ENCODE data around the gene MTUS2.

The MTUS2 gene

GRCh38 chr13:29423050-29423449 is 602.9 kb downstream of the MTUS2 start:
- no peak for DNase-seq

- no peak for DNase-seq
These were observed 607.8 kb downstream of the MTUS2 start for GRCh38 chr13:29427937-29428309.

GRCh38 chr13:29428310-29429181 is 608.4 kb downstream of the MTUS2 start:
- no peak for DNase-seq

- DNase-seq = no peak
These were observed 609.3 kb downstream of the MTUS2 start for GRCh38 chr13:29429286-29429900.

- no peak for DNase-seq
These were observed 614.2 kb downstream of the MTUS2 start for GRCh38 chr13:29434217-29434945.

- DNase-seq = no peak
These were observed 615.2 kb downstream of the MTUS2 start for GRCh38 chr13:29435125-29435911.

- no peak for DNase-seq
These were observed 616.2 kb downstream of the MTUS2 start for GRCh38 chr13:29436291-29436690.

- no peak for DNase-seq
These were observed 616.7 kb downstream of the MTUS2 start for GRCh38 chr13:29436721-29437280.

- no peak for DNase-seq
These were observed 618.6 kb downstream of the MTUS2 start for GRCh38 chr13:29438769-29439168.

GRCh38 chr13:29439601-29440388 is 619.7 kb downstream of the MTUS2 start:
- no peak for DNase-seq

GRCh38 chr13:29441306-29441705 is 621.2 kb downstream of the MTUS2 start:
- DNase-seq = no peak

- no peak for DNase-seq
These were observed 625.9 kb downstream of the MTUS2 start for GRCh38 chr13:29446016-29446415.

- no peak for DNase-seq
These were observed 628.0 kb downstream of the MTUS2 start for GRCh38 chr13:29448174-29448573.

- DNase-seq = no peak
These were observed 629.6 kb downstream of the MTUS2 start for GRCh38 chr13:29449726-29450125.

GRCh38 chr13:29451976-29452375 is 631.8 kb downstream of the MTUS2 start:
- no peak for DNase-seq

- no peak for DNase-seq
These were observed 632.9 kb downstream of the MTUS2 start for GRCh38 chr13:29452773-29453616.

- no peak for DNase-seq
These were observed 633.5 kb downstream of the MTUS2 start for GRCh38 chr13:29453617-29454011.

GRCh38 chr13:29454931-29455481 is 634.9 kb downstream of the MTUS2 start:
- DNase-seq = no peak

- no peak for DNase-seq
These were observed 636.3 kb downstream of the MTUS2 start for GRCh38 chr13:29456419-29456818.

- DNase-seq = no peak
These were observed 637.2 kb downstream of the MTUS2 start for GRCh38 chr13:29457299-29457698.

Data from T-helper 9 cell (primary cell).